Left lobe of liver (tissue), 2 donors: Measurements from ENCODE around the gene PNPLA3. TPM values are rescaled to one million over a fixed set of nuclear protein-coding genes. Genes with fewer than 3 reads are reported as not detected.
A peak's percentile ranks its signal among the peaks of the same experiment; 100 is the strongest.

Source experiments
- ATAC-seq: fragments of 200-7000 bp; cut with Tn5 transposase; one replicate; pipeline ENCODE4 v1.9.1; 2020; ENCODE audit warnings: mild to moderate bottlenecking, moderate library complexity
- DNase-seq: peaks from one replicate; pipeline ENCODE4 v3.0.0-alpha.2; 2020; ENCODE audit warnings: low spot score
- total RNA-seq: library from RNA; stranded (reverse); gene quantifications from one replicate; pipeline ENCODE4 v1.2.1, GENCODE V29; 2021
- donor health status: DM: no; HTN: no; CAD: no; lungs with moderate emphysema.
- donor health status: DM: no; HTN: yes; CAD: no.

Gene PNPLA3
- total RNA-seq, 1 donor from 2014 or later, result 72.1 TPM

- DNase-seq, result no peak
Measured at GRCh38 chr22:43921370-43921769, 2.2 kb upstream of the PNPLA3 start.

GRCh38 chr22:43922123-43922522, 1.5 kb upstream of the PNPLA3 start:
- ATAC-seq (no peak), DNase-seq (no peak)

More at GRCh38 chr22:43921370-43921769, 2.2 kb upstream of the PNPLA3 start:
- no peak for ATAC-seq

GRCh38 chr22:43923191-43923590, 414 bp upstream of the PNPLA3 start:
- DNase-seq (no peak), ATAC-seq (no peak)

GRCh38 chr22:43924877-43925276, 1.3 kb downstream of the PNPLA3 start:
- DNase-seq (no peak), ATAC-seq (peak; percentile 4)

- ATAC-seq (peak; percentile 73), DNase-seq (peak; percentile 95)
Measured at GRCh38 chr22:43925433-43926348, 2.1 kb downstream of the PNPLA3 start.

GRCh38 chr22:43926349-43926710, 2.7 kb downstream of the PNPLA3 start:
- DNase-seq, result no peak
- no peak for ATAC-seq

GRCh38 chr22:43928468-43928867, 4.9 kb downstream of the PNPLA3 start:
- DNase-seq, result peak; percentile 79
- ATAC-seq, result peak; percentile 24

- no peak for DNase-seq
- no peak for ATAC-seq
Measured at GRCh38 chr22:43928908-43929307, 5.3 kb downstream of the PNPLA3 start.

- no peak for DNase-seq
- ATAC-seq, result no peak
Measured at GRCh38 chr22:43931771-43932170, 8.2 kb downstream of the PNPLA3 start.

GRCh38 chr22:43941449-43941848, 17.8 kb downstream of the PNPLA3 start:
- ATAC-seq (no peak), DNase-seq (no peak)

GRCh38 chr22:43944670-43945430, 21.2 kb downstream of the PNPLA3 start:
- ATAC-seq, result peak; percentile 4

GRCh38 chr22:43945632-43946383, 22.2 kb downstream of the PNPLA3 start:
- DNase-seq, result peak; percentile 65
- ATAC-seq, result peak; percentile 85

More at GRCh38 chr22:43944670-43945430, 21.2 kb downstream of the PNPLA3 start:
- DNase-seq, result no peak

- DNase-seq, result no peak
- no peak for ATAC-seq
Measured at GRCh38 chr22:43946384-43946667, 22.7 kb downstream of the PNPLA3 start.

GRCh38 chr22:43948836-43949406, 25.3 kb downstream of the PNPLA3 start:
- no peak for DNase-seq
- no peak for ATAC-seq

- ATAC-seq (no peak), DNase-seq (no peak)
Measured at GRCh38 chr22:43951391-43951790, 27.8 kb downstream of the PNPLA3 start.

- ATAC-seq (peak; percentile 8), DNase-seq (no peak)
Measured at GRCh38 chr22:43951966-43952365, 28.4 kb downstream of the PNPLA3 start.

- ATAC-seq, result no peak
- no peak for DNase-seq
Measured at GRCh38 chr22:43953988-43954785, 30.6 kb downstream of the PNPLA3 start.

GRCh38 chr22:43955040-43955882, 31.7 kb downstream of the PNPLA3 start, which contains the start of gene SAMM50:
SAMM50 (plus strand) TSS chr22:43955442; CDS start chr22:43955578, 136 bp downstream.
- ATAC-seq (peak; percentile 91), DNase-seq (peak; percentile 95)
